NB4 (cell line): Measurements from ENCODE around the gene PRX.

Experiments
- MYC ChIP-seq: IDR thresholded peaks from 2 replicates; pipeline ENCODE4 v1.6.1; 2011; ENCODE audit warnings: low read depth, low read length
- POLR2A ChIP-seq: IDR thresholded peaks from 2 replicates; pipeline ENCODE4 v1.6.1; 2011; ENCODE audit warnings: mild to moderate bottlenecking; ENCODE audit not compliant: insufficient read length; ENCODE audit errors: extremely low read depth
- TF ChIP-seq, protein P1 (sequence below): IDR thresholded peaks from one replicate; pipeline ENCODE4 v1.5.1; 2012; ENCODE audit warnings: low read depth, low read length
- TF ChIP-seq, protein P2 (sequence below): IDR thresholded peaks from 2 replicates; pipeline ENCODE4 v1.6.1; 2011; ENCODE audit warnings: low read depth, low read length

DNA sequence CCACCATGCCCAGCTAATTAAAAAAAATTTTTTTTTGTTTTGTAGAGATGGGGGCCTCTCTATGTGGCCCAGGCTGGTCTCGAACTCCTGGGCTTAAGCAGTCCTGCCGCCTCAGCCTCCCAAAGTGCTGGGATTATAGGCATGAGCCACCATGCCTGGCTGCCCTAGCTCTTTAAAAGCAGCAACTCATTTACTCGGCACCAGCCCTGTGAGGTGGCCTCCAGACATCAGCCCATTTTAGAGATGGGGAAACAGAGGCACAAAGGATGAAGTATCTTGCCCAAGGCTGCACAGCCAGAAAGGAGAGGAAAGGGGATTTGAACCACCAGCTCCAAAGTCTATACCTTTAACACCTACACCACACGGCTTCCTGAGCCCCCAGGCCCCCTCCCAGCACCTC, 312 bp downstream of the PRX start:
- TF ChIP-seq, protein P1, sequence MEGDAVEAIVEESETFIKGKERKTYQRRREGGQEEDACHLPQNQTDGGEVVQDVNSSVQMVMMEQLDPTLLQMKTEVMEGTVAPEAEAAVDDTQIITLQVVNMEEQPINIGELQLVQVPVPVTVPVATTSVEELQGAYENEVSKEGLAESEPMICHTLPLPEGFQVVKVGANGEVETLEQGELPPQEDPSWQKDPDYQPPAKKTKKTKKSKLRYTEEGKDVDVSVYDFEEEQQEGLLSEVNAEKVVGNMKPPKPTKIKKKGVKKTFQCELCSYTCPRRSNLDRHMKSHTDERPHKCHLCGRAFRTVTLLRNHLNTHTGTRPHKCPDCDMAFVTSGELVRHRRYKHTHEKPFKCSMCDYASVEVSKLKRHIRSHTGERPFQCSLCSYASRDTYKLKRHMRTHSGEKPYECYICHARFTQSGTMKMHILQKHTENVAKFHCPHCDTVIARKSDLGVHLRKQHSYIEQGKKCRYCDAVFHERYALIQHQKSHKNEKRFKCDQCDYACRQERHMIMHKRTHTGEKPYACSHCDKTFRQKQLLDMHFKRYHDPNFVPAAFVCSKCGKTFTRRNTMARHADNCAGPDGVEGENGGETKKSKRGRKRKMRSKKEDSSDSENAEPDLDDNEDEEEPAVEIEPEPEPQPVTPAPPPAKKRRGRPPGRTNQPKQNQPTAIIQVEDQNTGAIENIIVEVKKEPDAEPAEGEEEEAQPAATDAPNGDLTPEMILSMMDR: no peak
- TF ChIP-seq MYC: no peak
- TF ChIP-seq POLR2A: no peak
- TF ChIP-seq, protein P2, sequence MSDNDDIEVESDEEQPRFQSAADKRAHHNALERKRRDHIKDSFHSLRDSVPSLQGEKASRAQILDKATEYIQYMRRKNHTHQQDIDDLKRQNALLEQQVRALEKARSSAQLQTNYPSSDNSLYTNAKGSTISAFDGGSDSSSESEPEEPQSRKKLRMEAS: no peak
